ENCODE measurements around the gene NNAT.

Gene NNAT

GRCh38 chr20:37503256-37503927 is 17.7 kb upstream of the NNAT start:
- no peak for DNase-seq

DNA sequence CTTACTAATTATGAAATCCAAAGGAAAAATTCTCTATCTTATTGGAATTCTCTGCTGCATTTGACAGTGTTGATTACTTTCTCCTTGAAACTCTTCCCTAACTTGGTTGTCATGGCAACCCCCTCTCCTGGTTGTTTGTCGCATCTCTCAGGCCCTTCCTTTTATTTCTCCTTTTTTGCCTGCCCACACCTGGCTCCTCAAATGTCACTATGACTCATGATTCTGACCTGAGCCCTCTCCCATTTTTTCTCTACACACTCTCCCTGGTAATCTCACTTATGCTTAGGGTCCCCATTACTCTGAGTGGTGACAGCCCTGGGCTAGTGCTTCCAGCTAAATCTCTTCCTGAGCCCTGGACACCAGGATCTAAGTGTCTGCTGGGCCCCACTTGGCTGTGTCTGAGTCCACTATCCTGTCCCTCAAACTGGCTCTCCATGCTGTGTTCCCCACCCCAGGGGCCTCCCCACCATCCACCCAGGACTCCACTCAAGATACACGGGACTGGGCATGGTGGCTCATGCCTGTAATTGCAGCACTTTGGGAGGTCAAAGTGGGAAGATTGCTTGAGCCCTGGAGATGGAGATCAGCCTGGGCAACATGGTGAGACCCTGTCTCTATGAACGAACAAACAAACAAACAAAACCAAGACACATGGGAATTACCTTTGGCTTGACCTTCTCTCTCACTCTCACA is 16.5 kb upstream of the NNAT start:
- DNase-seq = no peak

DNA sequence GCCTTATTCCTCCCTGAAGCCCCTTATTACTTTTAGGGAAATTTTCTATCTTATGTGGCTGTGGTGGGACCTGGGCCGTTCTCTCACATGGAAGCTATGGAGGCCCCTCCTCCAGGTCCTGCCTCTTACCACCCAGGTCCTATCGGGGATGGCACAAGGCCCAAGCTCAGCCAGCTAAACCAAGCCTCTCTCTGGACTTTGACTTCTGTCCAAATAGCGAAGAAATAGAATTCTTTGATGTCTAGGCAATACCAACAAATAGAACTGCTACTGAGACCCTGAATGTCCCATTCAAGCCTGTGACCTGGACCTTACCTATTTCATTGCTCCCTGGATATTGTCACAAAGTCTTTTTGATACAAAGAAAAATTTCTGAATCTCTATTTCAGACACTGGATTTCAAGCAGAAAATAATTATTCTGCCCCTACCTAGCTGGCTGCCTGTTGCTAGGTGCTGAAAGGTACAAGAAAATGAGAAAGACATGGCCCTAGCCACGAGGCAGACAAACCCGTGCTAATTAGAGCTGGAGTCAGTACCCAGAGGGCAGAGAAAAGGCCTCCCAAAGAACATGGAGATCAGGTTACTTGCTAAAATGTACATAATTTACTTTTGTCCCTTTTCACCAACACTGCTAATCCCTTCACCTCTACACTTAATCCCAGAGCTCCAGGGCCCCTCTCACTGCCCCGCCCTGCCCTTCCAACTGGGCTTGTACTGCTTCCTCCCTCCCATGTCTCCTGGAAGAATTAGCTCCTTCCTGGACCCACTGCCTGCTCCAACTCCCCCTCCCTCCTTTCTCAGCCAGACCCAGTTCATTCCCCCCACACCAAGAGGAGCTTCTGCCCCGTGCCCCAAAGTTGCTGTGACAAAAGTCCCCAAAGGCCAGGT is 15.5 kb upstream of the NNAT start:
- DNase-seq = no peak

- DNase-seq = no peak
These were observed 14.8 kb upstream of the NNAT start for GRCh38 chr20:37506152-37506725.

DNA sequence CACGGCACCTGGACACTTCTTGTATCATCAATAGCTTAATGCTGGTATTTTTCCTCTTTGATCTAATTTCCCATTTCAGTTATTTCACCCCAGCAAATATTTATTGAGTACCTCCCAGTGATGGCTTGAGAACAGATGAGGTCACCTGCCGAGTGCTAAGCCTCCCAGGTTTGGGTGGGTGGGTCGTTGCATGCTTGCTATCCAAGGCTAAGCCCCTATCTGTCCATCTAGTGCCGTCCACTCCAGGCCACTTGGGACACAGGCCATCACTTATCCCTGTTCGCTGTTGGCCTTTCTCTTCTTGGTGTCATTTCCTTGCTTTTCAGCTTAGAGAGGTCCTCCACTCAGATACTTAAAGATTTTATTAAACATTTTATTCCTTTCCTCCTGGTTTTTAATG is 10.8 kb upstream of the NNAT start:
- DNase-seq = no peak

GRCh38 chr20:37511610-37512275 is 9.3 kb upstream of the NNAT start:
- no peak for DNase-seq

- DNase-seq = no peak
These were observed 7.2 kb upstream of the NNAT start for GRCh38 chr20:37513779-37514359.

- DNase-seq = no peak
These were observed 5.2 kb upstream of the NNAT start for GRCh38 chr20:37515876-37516275.

GRCh38 chr20:37516811-37517750 is 4.0 kb upstream of the NNAT start:
- no peak for DNase-seq

DNA sequence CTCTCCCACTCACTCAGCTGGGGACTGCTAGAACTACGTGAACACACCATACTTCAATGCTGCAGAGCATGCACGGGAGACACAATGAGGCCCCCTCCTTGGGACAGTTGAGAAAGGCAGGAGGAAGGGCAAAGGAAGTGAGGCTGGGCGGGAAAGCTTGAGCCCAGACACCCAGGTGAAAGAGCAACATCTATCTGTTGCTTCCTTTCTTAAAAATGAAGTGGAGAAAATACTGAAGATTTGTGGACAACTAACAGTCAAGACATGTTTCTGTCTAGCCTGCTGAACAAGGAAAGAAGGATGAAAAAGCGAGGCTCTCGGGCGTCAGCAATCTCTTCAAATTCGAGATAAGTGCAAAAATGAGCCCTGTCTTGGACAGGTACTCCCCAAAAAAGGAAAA is 3.0 kb upstream of the NNAT start:
- DNase-seq = no peak

- peak; percentile 31 for DNase-seq
These were observed 2.2 kb upstream of the NNAT start for GRCh38 chr20:37518606-37519507.

GRCh38 chr20:37519508-37520418 is 1.3 kb upstream of the NNAT start:
- peak; percentile 53 for DNase-seq

DNA sequence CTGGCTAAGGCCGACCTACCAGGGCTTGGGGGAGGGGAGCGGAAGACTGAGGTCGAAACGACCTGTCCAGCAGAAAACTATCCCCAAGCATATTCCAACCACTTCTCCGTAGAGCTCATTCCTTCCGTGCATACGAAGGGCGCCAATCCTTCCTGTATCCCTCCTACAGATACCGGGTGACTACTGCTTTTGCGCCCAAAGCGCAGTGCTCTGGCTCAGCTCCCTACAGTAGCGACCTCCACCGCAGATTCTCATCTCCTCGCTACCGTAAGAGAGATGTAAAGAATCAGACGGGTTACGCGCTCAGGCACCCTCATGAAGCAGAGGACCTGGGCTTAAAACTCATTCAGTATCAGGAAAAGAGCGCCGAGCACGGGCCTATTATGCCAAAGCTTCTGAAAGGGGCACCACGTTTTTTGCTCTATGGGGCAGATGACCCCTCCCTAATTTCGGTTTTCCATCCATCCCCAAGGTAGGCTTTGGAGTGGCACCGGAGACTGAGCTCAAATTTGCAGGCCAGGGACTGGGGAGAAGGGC is 563 bp upstream of the NNAT start:
- no peak for DNase-seq

GRCh38 chr20:37522260-37523011 is 1.4 kb downstream of the NNAT start:
- DNase-seq = no peak

GRCh38 chr20:37523012-37523391 is 2.0 kb downstream of the NNAT start:
- no peak for DNase-seq

DNA sequence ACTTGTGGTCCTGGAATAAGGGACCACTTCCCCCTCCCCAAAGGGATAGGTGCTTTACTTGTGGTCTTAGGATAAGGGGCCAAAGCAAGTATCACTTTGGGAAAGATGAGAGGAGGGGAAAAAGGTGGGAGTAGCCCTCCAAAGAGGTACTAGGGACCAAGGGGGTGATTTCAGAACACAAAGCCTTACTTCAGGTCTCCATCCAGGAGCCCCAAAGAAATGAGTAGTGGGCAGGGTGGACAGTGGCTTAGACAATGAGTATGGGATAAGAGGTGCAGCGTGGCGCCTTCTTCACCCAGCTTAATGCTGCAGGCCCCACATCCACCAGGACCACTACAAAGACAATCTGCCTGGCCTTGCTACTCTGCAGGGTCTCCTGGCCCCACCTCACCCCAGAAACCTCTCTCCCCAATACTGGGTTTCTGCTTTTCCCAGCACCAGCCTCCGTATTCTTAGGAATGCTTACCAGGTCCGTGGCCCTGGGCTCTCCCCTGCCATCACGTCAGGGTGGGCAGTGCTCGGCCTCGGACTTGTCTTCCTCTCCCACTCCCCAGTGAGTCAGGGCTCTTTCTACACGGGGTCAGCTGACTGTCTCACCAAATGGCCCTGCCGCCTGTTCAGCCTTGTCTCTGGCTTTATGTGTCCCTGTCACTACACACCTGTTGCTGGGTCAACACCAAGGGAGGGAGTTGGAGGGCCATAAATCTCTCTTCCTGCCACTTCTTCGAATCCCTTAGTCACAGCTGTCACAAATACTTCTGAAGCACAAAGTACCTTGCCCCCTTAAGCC is 3.1 kb downstream of the NNAT start:
- no peak for DNase-seq
